Right renal cortex interstitium (tissue), 3 donors: ENCODE measurements around the gene ABCD4. TPM values are rescaled to one million over a fixed set of nuclear protein-coding genes. Genes with fewer than 3 reads are reported as not detected.
A peak's percentile ranks its signal among the peaks of the same experiment; 100 is the strongest.
"Not testable (repeated sequence)": the region's sequence is repeated elsewhere in the genome, so short reads cannot be mapped to it uniquely, and the experiment has no call there.

ENCODE experiments used
- DNase-seq, 3 donors: peaks; one replicate each; pipeline ENCODE4 v3.0.0-alpha.2; 2013; ENCODE audit warnings: low read depth in 3 of 3, low spot score in 2 of 3
- polyA plus RNA-seq, 3 donors: library from polyadenylated mRNA; unstranded; fragments of 120-200 nt; gene quantifications; one replicate each; pipeline ENCODE4 v1.2.1, GENCODE V29; 2013; ENCODE audit not compliant: insufficient read length in 3 of 3

The ABCD4 gene
- polyA plus RNA-seq: 10 to 100 TPM; 90.9 to 95.9 (median 92.5) TPM

GRCh38 chr14:74302634-74303569, at the start of gene ABCD4:
Gene ABCD4, minus strand, starts transcription at chr14:74302934. Its CDS starts 22 bp downstream, at chr14:74302912.
- peak; percentile 75 to 80 (median 77) for DNase-seq

- no peak for DNase-seq
Observed at GRCh38 chr14:74350928-74351323, 48.2 kb upstream of the ABCD4 start.

- no peak for DNase-seq
Observed at GRCh38 chr14:74350211-74350927, 47.6 kb upstream of the ABCD4 start.

GRCh38 chr14:74349757-74350156, 47.0 kb upstream of the ABCD4 start:
- no peak for DNase-seq

- no peak for DNase-seq
Observed at GRCh38 chr14:74348735-74349463, 46.2 kb upstream of the ABCD4 start.

- DNase-seq: no peak
Observed at GRCh38 chr14:74348241-74348734, 45.6 kb upstream of the ABCD4 start, which contains the start of gene VRTN. Gene VRTN, plus strand, starts transcription at chr14:74348471. Its CDS starts 8,313 bp downstream, at chr14:74356784.

GRCh38 chr14:74347795-74348100, 45.0 kb upstream of the ABCD4 start:
- DNase-seq: no peak

GRCh38 chr14:74347097-74347794, 44.5 kb upstream of the ABCD4 start:
- DNase-seq: no peak

- no peak for DNase-seq
Observed at GRCh38 chr14:74346341-74346740, 43.6 kb upstream of the ABCD4 start.

- no peak for DNase-seq
Observed at GRCh38 chr14:74333909-74334308, 31.2 kb upstream of the ABCD4 start.

GRCh38 chr14:74329950-74330552, 27.3 kb upstream of the ABCD4 start:
- not testable (repeated sequence) for DNase-seq

GRCh38 chr14:74326369-74327152, 23.8 kb upstream of the ABCD4 start:
- DNase-seq: peak in 2 of 3 donors; percentile 29 to 34

- DNase-seq: no peak
Observed at GRCh38 chr14:74325446-74325845, 22.7 kb upstream of the ABCD4 start.

- no peak for DNase-seq
Observed at GRCh38 chr14:74324931-74325361, 22.2 kb upstream of the ABCD4 start.

- DNase-seq: no peak
Observed at GRCh38 chr14:74314576-74314975, 11.8 kb upstream of the ABCD4 start.

GRCh38 chr14:74313601-74314000, 10.9 kb upstream of the ABCD4 start:
- DNase-seq: no peak

- DNase-seq: no peak
Observed at GRCh38 chr14:74312161-74312560, 9.4 kb upstream of the ABCD4 start.

GRCh38 chr14:74309125-74310022, 6.6 kb upstream of the ABCD4 start:
- no peak for DNase-seq
